ENCODE results near the gene PABPC1L2B.
"Not testable (repeated sequence)": the region's sequence is repeated elsewhere in the genome, so short reads cannot be mapped to it uniquely, and the experiment has no call there.

DNA sequence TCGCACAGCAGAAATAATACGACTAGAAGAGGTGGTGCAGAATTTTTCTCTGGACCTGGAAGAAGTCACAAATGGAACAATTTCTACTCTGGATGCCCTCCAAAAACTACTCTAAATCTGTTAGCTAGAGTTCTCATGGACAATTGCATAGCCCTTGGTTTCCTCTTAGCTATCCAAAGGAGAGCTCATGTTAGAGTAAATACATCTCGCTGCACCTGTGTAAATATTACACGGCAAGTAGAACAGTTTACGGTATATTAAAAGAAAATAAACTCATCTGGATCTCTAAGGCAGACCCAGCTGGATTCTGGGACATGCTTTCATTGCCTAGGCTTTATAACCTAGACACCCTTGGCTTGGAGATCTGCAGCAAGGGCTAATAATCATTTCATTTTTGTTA lies 30.9 kb upstream of the PABPC1L2B start:
- TF ChIP-seq, protein P1, sequence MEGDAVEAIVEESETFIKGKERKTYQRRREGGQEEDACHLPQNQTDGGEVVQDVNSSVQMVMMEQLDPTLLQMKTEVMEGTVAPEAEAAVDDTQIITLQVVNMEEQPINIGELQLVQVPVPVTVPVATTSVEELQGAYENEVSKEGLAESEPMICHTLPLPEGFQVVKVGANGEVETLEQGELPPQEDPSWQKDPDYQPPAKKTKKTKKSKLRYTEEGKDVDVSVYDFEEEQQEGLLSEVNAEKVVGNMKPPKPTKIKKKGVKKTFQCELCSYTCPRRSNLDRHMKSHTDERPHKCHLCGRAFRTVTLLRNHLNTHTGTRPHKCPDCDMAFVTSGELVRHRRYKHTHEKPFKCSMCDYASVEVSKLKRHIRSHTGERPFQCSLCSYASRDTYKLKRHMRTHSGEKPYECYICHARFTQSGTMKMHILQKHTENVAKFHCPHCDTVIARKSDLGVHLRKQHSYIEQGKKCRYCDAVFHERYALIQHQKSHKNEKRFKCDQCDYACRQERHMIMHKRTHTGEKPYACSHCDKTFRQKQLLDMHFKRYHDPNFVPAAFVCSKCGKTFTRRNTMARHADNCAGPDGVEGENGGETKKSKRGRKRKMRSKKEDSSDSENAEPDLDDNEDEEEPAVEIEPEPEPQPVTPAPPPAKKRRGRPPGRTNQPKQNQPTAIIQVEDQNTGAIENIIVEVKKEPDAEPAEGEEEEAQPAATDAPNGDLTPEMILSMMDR (IDR thresholded peaks at IDR 0.05), result not testable (repeated sequence)
- TF ChIP-seq POLR2A (IDR thresholded peaks at IDR 0.05), result not testable (repeated sequence)

All from adrenal gland (tissue), 5 donors.